ENCODE data around the gene COPS8. TPM values are rescaled to one million over a fixed set of nuclear protein-coding genes. Genes with fewer than 3 reads are reported as not detected.

The COPS8 gene
- total RNA-seq, 1 donor from 2014 or later = 63.8 TPM

- DNase-seq (ENCODE audit: low spot score) = peak; percentile 41
- Mint-ChIP-seq H3K27me3 (ENCODE audit: low read depth) (no peaks in the 10 kb centered on the region), H3K36me3 (ENCODE audit: low read depth) (no peaks in the 10 kb centered on the region), H3K27ac (no peak overlapping the region), H3K4me1 (ENCODE audit: low read depth) (no peaks in the 10 kb centered on the region), H3K9me3 (no peaks in the 10 kb centered on the region), H3K4me3 (ENCODE audit: low read depth) (no peak overlapping the region)
- intact Hi-C loops (cut with micrococcal nuclease) = loop anchor here (1.0 to 5.0 kb wide), 2 partner anchors 560 to 719 kb away; no protein-coding TSS in a partner anchor
Measured at GRCh38 chr2:237072067-237072931, 13.4 kb upstream of the COPS8 start.

GRCh38 chr2:237073552-237073951 is 12.1 kb upstream of the COPS8 start:
- H3K27me3 Mint-ChIP-seq (ENCODE audit: low read depth) = no peaks in the 10 kb centered on the region

GRCh38 chr2:237074211-237074993 is 11.3 kb upstream of the COPS8 start:
- Mint-ChIP-seq H3K9me3 (no peaks in the 10 kb centered on the region), H3K27ac (no peak overlapping the region), H3K36me3 (ENCODE audit: low read depth) (no peaks in the 10 kb centered on the region), H3K27me3 (ENCODE audit: low read depth) (peaks cover 2% of the 10 kb centered on the region), H3K4me3 (ENCODE audit: low read depth) (no peak overlapping the region), H3K4me1 (ENCODE audit: low read depth) (no peaks in the 10 kb centered on the region)
- intact Hi-C loops (cut with micrococcal nuclease) = loop anchor here (5.0 kb wide), 1 partner anchor 562 kb away; no protein-coding TSS in a partner anchor
- no peak for DNase-seq (ENCODE audit: low spot score)

More at GRCh38 chr2:237073552-237073951, 12.1 kb upstream of the COPS8 start:
- H3K36me3 Mint-ChIP-seq (ENCODE audit: low read depth) = no peaks in the 10 kb centered on the region
- no peak overlapping the region for H3K27ac Mint-ChIP-seq
- H3K9me3 Mint-ChIP-seq = no peaks in the 10 kb centered on the region
- DNase-seq (ENCODE audit: low spot score) = no peak
- intact Hi-C loops (cut with micrococcal nuclease) = loop anchor here (5.0 kb wide), 1 partner anchor 561 kb away; no protein-coding TSS in a partner anchor
- no peak overlapping the region for H3K4me3 Mint-ChIP-seq (ENCODE audit: low read depth)
- H3K4me1 Mint-ChIP-seq (ENCODE audit: low read depth) = no peaks in the 10 kb centered on the region

- H3K4me1 Mint-ChIP-seq (ENCODE audit: low read depth) = no peaks in the 10 kb centered on the region
- H3K27ac Mint-ChIP-seq = no peak overlapping the region
- DNase-seq (ENCODE audit: low spot score) = no peak
- H3K36me3 Mint-ChIP-seq (ENCODE audit: low read depth) = no peaks in the 10 kb centered on the region
- intact Hi-C loops (cut with micrococcal nuclease) = no loop called here
- no peaks in the 10 kb centered on the region for H3K9me3 Mint-ChIP-seq
- H3K4me3 Mint-ChIP-seq (ENCODE audit: low read depth) = no peak overlapping the region
- peaks cover 2% of the 10 kb centered on the region for H3K27me3 Mint-ChIP-seq (ENCODE audit: low read depth)
Measured at GRCh38 chr2:237075749-237076599, 9.7 kb upstream of the COPS8 start.

- H3K4me3 Mint-ChIP-seq (ENCODE audit: low read depth) = no peak overlapping the region
- H3K36me3 Mint-ChIP-seq (ENCODE audit: low read depth) = no peaks in the 10 kb centered on the region
- no peaks in the 10 kb centered on the region for H3K9me3 Mint-ChIP-seq
- peaks cover 8% of the 10 kb centered on the region for H3K4me1 Mint-ChIP-seq (ENCODE audit: low read depth)
- H3K27me3 Mint-ChIP-seq (ENCODE audit: low read depth) = peaks cover 2% of the 10 kb centered on the region
- no peak overlapping the region for H3K27ac Mint-ChIP-seq
- intact Hi-C loops (cut with micrococcal nuclease) = no loop called here
- DNase-seq (ENCODE audit: low spot score) = no peak
Measured at GRCh38 chr2:237081596-237081995, 4.1 kb upstream of the COPS8 start.

GRCh38 chr2:237083026-237083425 is 2.7 kb upstream of the COPS8 start:
- Mint-ChIP-seq H3K27me3 (ENCODE audit: low read depth) (peaks cover 2% of the 10 kb centered on the region), H3K4me1 (ENCODE audit: low read depth) (peaks cover 10% of the 10 kb centered on the region), H3K9me3 (no peaks in the 10 kb centered on the region), H3K36me3 (ENCODE audit: low read depth) (no peaks in the 10 kb centered on the region), H3K4me3 (ENCODE audit: low read depth) (no peak overlapping the region), H3K27ac (no peak overlapping the region)
- no peak for DNase-seq (ENCODE audit: low spot score)
- intact Hi-C loops (cut with micrococcal nuclease) = no loop called here

- peak overlapping the region; percentile 19 for H3K27ac Mint-ChIP-seq
- peaks cover 10% of the 10 kb centered on the region for H3K4me1 Mint-ChIP-seq (ENCODE audit: low read depth)
- H3K4me3 Mint-ChIP-seq (ENCODE audit: low read depth) = peak overlapping the region; percentile 97
- intact Hi-C loops (cut with micrococcal nuclease) = no loop called here
- H3K36me3 Mint-ChIP-seq (ENCODE audit: low read depth) = peaks cover 4% of the 10 kb centered on the region
- no peaks in the 10 kb centered on the region for H3K9me3 Mint-ChIP-seq
- H3K27me3 Mint-ChIP-seq (ENCODE audit: low read depth) = no peaks in the 10 kb centered on the region
- DNase-seq (ENCODE audit: low spot score) = no peak
Measured at GRCh38 chr2:237084444-237084843, 1.2 kb upstream of the COPS8 start.

GRCh38 chr2:237090906-237091305 is 5.2 kb downstream of the COPS8 start:
- DNase-seq (ENCODE audit: low spot score) = no peak
- H3K4me1 Mint-ChIP-seq (ENCODE audit: low read depth) = peaks cover 5% of the 10 kb centered on the region
- H3K27me3 Mint-ChIP-seq (ENCODE audit: low read depth) = no peaks in the 10 kb centered on the region
- H3K27ac Mint-ChIP-seq = no peak overlapping the region
- intact Hi-C loops (cut with micrococcal nuclease) = no loop called here
- H3K36me3 Mint-ChIP-seq (ENCODE audit: low read depth) = peaks cover 26% of the 10 kb centered on the region
- no peaks in the 10 kb centered on the region for H3K9me3 Mint-ChIP-seq
- H3K4me3 Mint-ChIP-seq (ENCODE audit: low read depth) = no peak overlapping the region

GRCh38 chr2:237091779-237092436 is 6.2 kb downstream of the COPS8 start:
- Mint-ChIP-seq H3K9me3 (no peaks in the 10 kb centered on the region), H3K4me1 (ENCODE audit: low read depth) (peaks cover 2% of the 10 kb centered on the region), H3K27me3 (ENCODE audit: low read depth) (no peaks in the 10 kb centered on the region), H3K27ac (no peak overlapping the region), H3K36me3 (ENCODE audit: low read depth) (peaks cover 35% of the 10 kb centered on the region), H3K4me3 (ENCODE audit: low read depth) (no peak overlapping the region)
- intact Hi-C loops (cut with micrococcal nuclease) = no loop called here
- no peak for DNase-seq (ENCODE audit: low spot score)

GRCh38 chr2:237092506-237092905 is 6.8 kb downstream of the COPS8 start:
- Mint-ChIP-seq H3K36me3 (ENCODE audit: low read depth) (peaks cover 39% of the 10 kb centered on the region), H3K27ac (no peak overlapping the region), H3K9me3 (no peaks in the 10 kb centered on the region), H3K27me3 (ENCODE audit: low read depth) (no peaks in the 10 kb centered on the region), H3K4me3 (ENCODE audit: low read depth) (no peak overlapping the region), H3K4me1 (ENCODE audit: low read depth) (no peaks in the 10 kb centered on the region)
- DNase-seq (ENCODE audit: low spot score) = no peak
- intact Hi-C loops (cut with micrococcal nuclease) = no loop called here

GRCh38 chr2:237092920-237093781 is 7.5 kb downstream of the COPS8 start:
- no peak overlapping the region for H3K27ac Mint-ChIP-seq
- intact Hi-C loops (cut with micrococcal nuclease) = no loop called here
- no peak for DNase-seq (ENCODE audit: low spot score)
- H3K9me3 Mint-ChIP-seq = no peaks in the 10 kb centered on the region
- no peak overlapping the region for H3K4me3 Mint-ChIP-seq (ENCODE audit: low read depth)
- peaks cover 42% of the 10 kb centered on the region for H3K36me3 Mint-ChIP-seq (ENCODE audit: low read depth)
- H3K4me1 Mint-ChIP-seq (ENCODE audit: low read depth) = no peaks in the 10 kb centered on the region
- no peaks in the 10 kb centered on the region for H3K27me3 Mint-ChIP-seq (ENCODE audit: low read depth)
